Right lobe of liver (tissue), 6 donors: ENCODE data around the gene PTCHD4. TPM values are rescaled to one million over a fixed set of nuclear protein-coding genes. Genes with fewer than 3 reads are reported as not detected.
"Not testable (repeated sequence)": the region's sequence is repeated elsewhere in the genome, so short reads cannot be mapped to it uniquely, and the experiment has no call there.

Experiments used
- ATAC-seq, 4 donors: fragments of 200-7000 bp; cut with Tn5 transposase; one replicate each; pipeline ENCODE4 v1.9.1; 2020; ENCODE audit warnings: mild to moderate bottlenecking in 4 of 4, moderate library complexity in 4 of 4
- DNase-seq, 3 donors: peaks; one replicate each; pipeline ENCODE4 v3.0.0-alpha.2; 2020
- H3K27ac ChIP-seq, 3 donors: fragments of 200-600 bp; one replicate each; pipeline ENCODE4 v1.8.0; 2022
- H3K27me3 ChIP-seq, 2 donors: fragments of 200-600 bp; one replicate each; pipeline ENCODE4 v1.8.0; 2022
- H3K36me3 ChIP-seq, 4 donors: fragments of 200-600 bp; sonication (generic) in 1 of 4; one replicate each; pipeline versions ENCODE4 v1.5.1 to v1.8.0; 2017 to 2022; ENCODE audit warnings: control low read depth in 1 of 4
- H3K4me1 ChIP-seq, 4 donors: fragments of 200-600 bp; sonication (generic) in 1 of 4; one replicate each; pipeline versions ENCODE4 v1.5.1 to v1.8.0; 2017 to 2022; ENCODE audit warnings: control low read depth in 1 of 4
- H3K4me3 ChIP-seq, 3 donors: fragments of 200-600 bp; one replicate each; pipeline ENCODE4 v1.8.0; 2022
- H3K9me3 ChIP-seq, 4 donors: fragments of 200-600 bp; sonication (generic) in 1 of 4; one replicate each; pipeline versions ENCODE4 v1.5.1 to v1.8.0; 2017 to 2022; ENCODE audit warnings: control low read depth in 1 of 4
- CTCF ChIP-seq, 4 donors: fragments of 200-600 bp in 3 of 4; fragments of 450-650 bp in 1 of 4; IDR thresholded peaks; one replicate each; pipeline versions ENCODE4 v1.5.1 to v1.8.0; 2016 to 2022; ENCODE audit warnings: antibody characterized with exemption in 4 of 4, mild to moderate bottlenecking in 2 of 4
- POLR2A ChIP-seq: fragments of 450-650 bp; IDR thresholded peaks from one replicate; pipeline ENCODE4 v1.6.1; 2017; ENCODE audit warnings: antibody characterized with exemption, mild to moderate bottlenecking
- WGBS: methylation state at CpG from one replicate; pipeline ENCODE4 v1.1.6; 2018; ENCODE audit warnings: low coverage, low lambda C conversion rate; ENCODE audit not compliant: insufficient coverage; ENCODE audit errors: missing lambda C conversion rate; 5-methylcytosine and 5-hydroxymethylcytosine counted together
- intact Hi-C, 2 donors: fragments of 100-400 bp; cut with DNase I; formaldehyde crosslinking; loops; one replicate each; pipeline versions ENCODE4 v1.11.2 to v1.14.1; 2022
- total RNA-seq, 6 experiments: library from RNA; depleted of rRNA in 2 of 6; stranded (reverse); fragments of >200 nt in 2 of 6; fragmentation: NEBNext Ultra II Directional in 3 of 6; extraction: Animal tissue kit (Norgen Biotek cat#: 25700) in 3 of 6; gene quantifications; one replicate each; pipeline versions ENCODE4 v1.1.0 to v1.2.4, GENCODE V29; 2016 to 2023
- donor health status: DM: no; HTN: yes; CAD: no.
- donor health status: DM: no; HTN: no; CAD: no.
- donor health status: DM: no; HTN: no; CAD: no.
- donor health status: DM: no; HTN: yes; CAD: no.
- donor health status: DM: no; HTN: yes; CAD: no.

PTCHD4 gene
- total RNA-seq, 6 experiments from 2014 or later, result 0.12 to 0.18 (median 0.15) TPM; not detected in 3

- ATAC-seq (no peak), DNase-seq (no peak)
- no peaks in the 10 kb centered on the region for H3K4me1 ChIP-seq
- no peaks in the 10 kb centered on the region for H3K36me3 ChIP-seq
- no peak for TF ChIP-seq POLR2A
- TF ChIP-seq CTCF (IDR thresholded peaks at IDR 0.05), result no peak
- intact Hi-C loops, result no loop called here
- no peak overlapping the region for H3K4me3 ChIP-seq
- H3K9me3 ChIP-seq, result no peaks in the 10 kb centered on the region
- no peak overlapping the region for H3K27ac ChIP-seq
- H3K27me3 ChIP-seq, result no peaks in the 10 kb centered on the region
- WGBS, result 16% methylated on average over 2 of the region's 2 CpGs
Observed at GRCh38 chr6:48134246-48134645, 23.2 kb upstream of the PTCHD4 start.

GRCh38 chr6:48123601-48124000, 12.6 kb upstream of the PTCHD4 start:
- TF ChIP-seq CTCF (IDR thresholded peaks at IDR 0.05), result no peak
- TF ChIP-seq POLR2A, result no peak
- Histone ChIP-seq H3K27me3 (no peaks in the 10 kb centered on the region), H3K27ac (no peak overlapping the region), H3K4me3 (no peak overlapping the region), H3K9me3 (no peaks in the 10 kb centered on the region), H3K4me1 (no peaks in the 10 kb centered on the region), H3K36me3 (no peaks in the 10 kb centered on the region)
- 43% methylated on average over 4 of the region's 4 CpGs for WGBS
- no peak for DNase-seq
- ATAC-seq, result no peak
- intact Hi-C loops, result no loop called here

GRCh38 chr6:48121983-48122749, 11.2 kb upstream of the PTCHD4 start:
- DNase-seq, H3K27ac ChIP-seq, intact Hi-C loops, H3K9me3 ChIP-seq, H3K4me3 ChIP-seq, H3K4me1 ChIP-seq, H3K27me3 ChIP-seq, ATAC-seq, H3K36me3 ChIP-seq: not testable (repeated sequence)
- 71% methylated on average over 1 of the region's 1 CpG for WGBS

- no peak for TF ChIP-seq POLR2A
- TF ChIP-seq CTCF (IDR thresholded peaks at IDR 0.05), result no peak
- Histone ChIP-seq H3K27me3 (no peaks in the 10 kb centered on the region), H3K4me3 (no peak overlapping the region), H3K36me3 (no peaks in the 10 kb centered on the region), H3K4me1 (no peaks in the 10 kb centered on the region), H3K9me3 (no peaks in the 10 kb centered on the region), H3K27ac (no peak overlapping the region)
- no peak for DNase-seq
- no peak for ATAC-seq
- 42% methylated on average over 2 of the region's 3 CpGs for WGBS
- intact Hi-C loops, result no loop called here
Observed at GRCh38 chr6:48116699-48117645, 6.0 kb upstream of the PTCHD4 start.

GRCh38 chr6:48113130-48113529, 2.1 kb upstream of the PTCHD4 start:
- no peak overlapping the region for H3K4me3 ChIP-seq
- 53% methylated on average over 2 of the region's 2 CpGs for whole genome bisulfite sequencing
- no peak for TF ChIP-seq POLR2A
- TF ChIP-seq CTCF (IDR thresholded peaks at IDR 0.05), result no peak
- no peak for ATAC-seq
- no peaks in the 10 kb centered on the region for H3K9me3 ChIP-seq
- no peak for DNase-seq
- intact Hi-C loops, result no loop called here
- no peaks in the 10 kb centered on the region for H3K36me3 ChIP-seq
- no peaks in the 10 kb centered on the region for H3K4me1 ChIP-seq
- no peaks in the 10 kb centered on the region for H3K27me3 ChIP-seq
- no peak overlapping the region for H3K27ac ChIP-seq
